Upper lobe of left lung (tissue), 6 donors: ENCODE results near the gene ZACN. TPM values are rescaled to one million over a fixed set of nuclear protein-coding genes. Genes with fewer than 3 reads are reported as not detected.
A peak's percentile ranks its signal among the peaks of the same experiment; 100 is the strongest.

ENCODE experiments used
- ATAC-seq, 2 donors: fragments of 200-7000 bp; cut with Tn5 transposase; one replicate each; pipeline ENCODE4 v1.9.1; 2022; ENCODE audit warnings: mild to moderate bottlenecking in 2 of 2, moderate library complexity in 2 of 2; ENCODE audit not compliant: low FRiP score in 2 of 2
- DNase-seq, 2 donors: peaks; one replicate each; pipeline ENCODE4 v3.0.0-alpha.2; 2019 to 2020
- H3K27ac ChIP-seq, 4 donors: fragments of 200-600 bp; sonication (generic); one replicate each; pipeline ENCODE4 v1.5.1; 2016 to 2019
- H3K27me3 ChIP-seq, 4 donors: fragments of 200-600 bp; sonication (generic); one replicate each; pipeline ENCODE4 v1.5.1; 2017 to 2019
- H3K36me3 ChIP-seq, 4 donors: fragments of 200-600 bp; sonication (generic); one replicate each; pipeline ENCODE4 v1.5.1; 2016 to 2019
- H3K4me1 ChIP-seq, 4 donors: fragments of 200-600 bp; sonication (generic); one replicate each; pipeline ENCODE4 v1.5.1; 2018 to 2019
- H3K4me3 ChIP-seq, 4 donors: fragments of 200-600 bp; sonication (generic); one replicate each; pipeline ENCODE4 v1.5.1; 2017 to 2019; ENCODE audit warnings: mild to moderate bottlenecking in 2 of 4, moderate library complexity in 1 of 4
- H3K9me3 ChIP-seq, 4 donors: fragments of 200-600 bp; sonication (generic); one replicate each; pipeline ENCODE4 v1.5.1; 2018 to 2019
- CTCF ChIP-seq, 6 experiments: fragments of 450-650 bp in 4 of 6; fragments of 200-600 bp in 2 of 6; sonication (generic) in 2 of 6; IDR thresholded peaks; one replicate each; pipeline ENCODE4 v1.5.1; 2016 to 2019; ENCODE audit warnings: antibody characterized with exemption in 6 of 6
- EP300 ChIP-seq, 4 donors: sonication (generic); formaldehyde crosslinking; IDR thresholded peaks; one replicate each; pipeline ENCODE4 v1.5.1; 2017; ENCODE audit warnings: antibody characterized with exemption in 4 of 4, control low read depth in 2 of 4
- POLR2A ChIP-seq, 4 donors: fragments of 450-650 bp; IDR thresholded peaks; one replicate each; pipeline ENCODE4 v1.5.1; 2016 to 2017; ENCODE audit warnings: antibody characterized with exemption in 4 of 4, mild to moderate bottlenecking in 2 of 4
- POLR2AphosphoS5 ChIP-seq, 2 donors: sonication (generic); formaldehyde crosslinking; IDR thresholded peaks; one replicate each; pipeline ENCODE4 v1.5.1; 2017; ENCODE audit warnings: antibody characterized with exemption in 2 of 2
- WGBS, 2 donors: methylation state at CpG; one replicate each; pipeline ENCODE4 v1.1.5; 2017 to 2018; 5-methylcytosine and 5-hydroxymethylcytosine counted together
- total RNA-seq, 6 donors: library from RNA; depleted of rRNA in 4 of 6; stranded (reverse); fragments of >200 nt in 4 of 6; gene quantifications; one replicate each; pipeline versions ENCODE4 v1.1.0 to v1.2.1, GENCODE V29; 2016 to 2021
- donor health status: DM: no; HTN: no; CAD: no; lungs with moderate emphysema.
- donor health status: DM: no; HTN: yes; CAD: no; lungs with severe emphysema.

ZACN gene
- total RNA-seq, 6 donors from 2014 or later, result not detected

GRCh38 chr17:76124582-76125390, 45.8 kb downstream of the ZACN start:
- no peak for DNase-seq
- no peak overlapping the region for H3K27ac ChIP-seq
- no peaks in the 10 kb centered on the region for H3K9me3 ChIP-seq
- ATAC-seq, result no peak
- no peaks in the 10 kb centered on the region for H3K27me3 ChIP-seq
- no peaks in the 10 kb centered on the region for H3K36me3 ChIP-seq
- WGBS, 2 donors, result 77 to 81% methylated on average over 17 to 22 of the region's 22 CpGs
- no peak for TF ChIP-seq POLR2A (IDR thresholded peaks at IDR 0.05)
- TF ChIP-seq EP300 (IDR thresholded peaks at IDR 0.05), result no peak
- no peak for TF ChIP-seq POLR2AphosphoS5 (IDR thresholded peaks at IDR 0.05)
- peak in 1 of 6 experiments; percentile 9 for TF ChIP-seq CTCF (IDR thresholded peaks at IDR 0.05)
- no peak overlapping the region for H3K4me3 ChIP-seq
- peaks cover 6 to 11% (median 8%) of the 10 kb centered on the region in 4 donors for H3K4me1 ChIP-seq

GRCh38 chr17:76125391-76125675, 46.4 kb downstream of the ZACN start:
- Histone ChIP-seq H3K4me1 (peaks cover 6 to 11% (median 8%) of the 10 kb centered on the region in 4 donors), H3K9me3 (no peaks in the 10 kb centered on the region), H3K27me3 (no peaks in the 10 kb centered on the region), H3K36me3 (no peaks in the 10 kb centered on the region), H3K27ac (no peak overlapping the region), H3K4me3 (no peak overlapping the region)
- ATAC-seq (no peak), DNase-seq (no peak)
- 84 to 87% methylated on average over 5 of the region's 5 CpGs for WGBS, 2 donors
- TF ChIP-seq CTCF (IDR thresholded peaks at IDR 0.05), result no peak
- no peak for TF ChIP-seq POLR2AphosphoS5 (IDR thresholded peaks at IDR 0.05)
- TF ChIP-seq POLR2A (IDR thresholded peaks at IDR 0.05), result no peak
- no peak for TF ChIP-seq EP300 (IDR thresholded peaks at IDR 0.05)

- no peak overlapping the region for H3K27ac ChIP-seq
These were observed 46.9 kb downstream of the ZACN start for GRCh38 chr17:76125922-76126321.

GRCh38 chr17:76130473-76130872, 51.5 kb downstream of the ZACN start:
- WGBS, 2 donors, result 56 to 60% methylated on average over 12 to 13 of the region's 13 CpGs
- ATAC-seq (no peak), DNase-seq (no peak)
- Histone ChIP-seq H3K27ac (no peak overlapping the region), H3K36me3 (no peaks in the 10 kb centered on the region), H3K27me3 (no peaks in the 10 kb centered on the region), H3K4me1 (peaks cover 0 to 18% (median 2%) of the 10 kb centered on the region in 4 donors), H3K9me3 (no peaks in the 10 kb centered on the region), H3K4me3 (no peak overlapping the region)
- TF ChIP-seq POLR2AphosphoS5 (IDR thresholded peaks at IDR 0.05) (no peak), CTCF (IDR thresholded peaks at IDR 0.05) (no peak)

More at GRCh38 chr17:76125922-76126321, 46.9 kb downstream of the ZACN start:
- DNase-seq, result no peak
- no peak for ATAC-seq
- H3K36me3 ChIP-seq, result no peaks in the 10 kb centered on the region
- H3K9me3 ChIP-seq, result no peaks in the 10 kb centered on the region
- H3K27me3 ChIP-seq, result no peaks in the 10 kb centered on the region
- H3K4me1 ChIP-seq, result peaks cover 6 to 11% (median 8%) of the 10 kb centered on the region in 4 donors
- 88 to 100% methylated on average over 1 of the region's 1 CpG for WGBS, 2 donors
- TF ChIP-seq POLR2AphosphoS5 (IDR thresholded peaks at IDR 0.05), result no peak
- TF ChIP-seq POLR2A (IDR thresholded peaks at IDR 0.05), result no peak
- no peak for TF ChIP-seq CTCF (IDR thresholded peaks at IDR 0.05)
- TF ChIP-seq EP300 (IDR thresholded peaks at IDR 0.05), result no peak
- no peak overlapping the region for H3K4me3 ChIP-seq
